C4-2B (cell line): ENCODE results near the gene KRT4.

Experiments used
- H3K27ac ChIP-seq: fragments of 450-650 bp; 2 replicates; pipeline ENCODE4 v1.5.1; 2017
- ZFX ChIP-seq: fragments of 450-650 bp; IDR thresholded peaks from 2 replicates; pipeline ENCODE4 v1.6.1; 2017
- TF ChIP-seq, protein P1 (sequence below): fragments of 450-650 bp; conservative IDR thresholded peaks from 2 replicates; pipeline ENCODE4 v1.5.1; 2017; ENCODE audit warnings: mild to moderate bottlenecking

KRT4 gene

GRCh38 chr12:52772188-52772587 is 41.7 kb downstream of the KRT4 start:
- TF ChIP-seq ZFX, result no peak
- TF ChIP-seq, protein P1, sequence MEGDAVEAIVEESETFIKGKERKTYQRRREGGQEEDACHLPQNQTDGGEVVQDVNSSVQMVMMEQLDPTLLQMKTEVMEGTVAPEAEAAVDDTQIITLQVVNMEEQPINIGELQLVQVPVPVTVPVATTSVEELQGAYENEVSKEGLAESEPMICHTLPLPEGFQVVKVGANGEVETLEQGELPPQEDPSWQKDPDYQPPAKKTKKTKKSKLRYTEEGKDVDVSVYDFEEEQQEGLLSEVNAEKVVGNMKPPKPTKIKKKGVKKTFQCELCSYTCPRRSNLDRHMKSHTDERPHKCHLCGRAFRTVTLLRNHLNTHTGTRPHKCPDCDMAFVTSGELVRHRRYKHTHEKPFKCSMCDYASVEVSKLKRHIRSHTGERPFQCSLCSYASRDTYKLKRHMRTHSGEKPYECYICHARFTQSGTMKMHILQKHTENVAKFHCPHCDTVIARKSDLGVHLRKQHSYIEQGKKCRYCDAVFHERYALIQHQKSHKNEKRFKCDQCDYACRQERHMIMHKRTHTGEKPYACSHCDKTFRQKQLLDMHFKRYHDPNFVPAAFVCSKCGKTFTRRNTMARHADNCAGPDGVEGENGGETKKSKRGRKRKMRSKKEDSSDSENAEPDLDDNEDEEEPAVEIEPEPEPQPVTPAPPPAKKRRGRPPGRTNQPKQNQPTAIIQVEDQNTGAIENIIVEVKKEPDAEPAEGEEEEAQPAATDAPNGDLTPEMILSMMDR, result no peak
- H3K27ac ChIP-seq, result no peak overlapping the region

DNA sequence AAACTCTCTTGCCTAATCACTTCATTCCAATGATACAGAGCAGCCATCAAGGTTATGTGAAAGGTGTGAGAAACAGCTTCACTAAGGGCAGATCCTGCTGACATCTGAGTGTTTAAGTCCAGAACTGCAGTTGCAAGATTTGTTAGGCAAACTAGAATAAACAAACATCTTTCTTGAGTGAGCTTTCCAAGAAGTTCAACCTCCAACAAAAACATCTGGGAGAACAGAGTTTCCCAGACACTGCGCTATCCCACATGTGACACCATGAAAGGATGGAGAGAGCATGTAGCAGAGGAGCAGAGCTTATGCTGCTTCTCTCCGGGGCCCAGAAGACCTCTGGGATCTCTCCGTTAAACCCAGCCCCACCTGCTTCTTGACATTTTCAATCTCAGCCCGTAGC is 42.4 kb downstream of the KRT4 start:
- no peak for TF ChIP-seq ZFX
- TF ChIP-seq, protein P1, result no peak
- no peak overlapping the region for H3K27ac ChIP-seq

DNA sequence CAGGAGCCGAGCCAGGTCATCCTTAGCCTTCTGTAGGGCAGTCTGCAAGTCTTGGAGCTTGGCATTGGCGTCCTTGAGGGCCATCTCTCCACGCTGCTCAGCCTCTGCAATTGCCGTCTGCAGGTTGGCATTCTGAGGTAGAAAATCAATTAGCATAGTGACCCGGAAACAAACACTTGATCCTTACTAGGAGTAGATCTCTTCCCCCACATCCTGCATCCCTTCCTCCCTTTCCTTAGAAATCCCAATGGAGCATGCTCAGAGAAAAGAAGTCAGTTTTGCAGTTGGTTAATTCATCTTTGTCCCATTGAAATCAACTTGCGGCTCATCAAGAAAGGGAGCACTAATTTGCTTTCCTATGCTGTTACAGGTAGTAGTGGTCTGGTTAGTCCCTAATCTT is 42.8 kb downstream of the KRT4 start:
- no peak for TF ChIP-seq ZFX
- TF ChIP-seq, protein P1, result no peak
- H3K27ac ChIP-seq, result no peak overlapping the region

GRCh38 chr12:52769946-52770345 is 44.0 kb downstream of the KRT4 start:
- H3K27ac ChIP-seq, result no peak overlapping the region
- no peak for TF ChIP-seq ZFX
- TF ChIP-seq, protein P1, result no peak

GRCh38 chr12:52769354-52769753 is 44.6 kb downstream of the KRT4 start:
- TF ChIP-seq ZFX, result no peak
- TF ChIP-seq, protein P1, result no peak
- no peak overlapping the region for H3K27ac ChIP-seq

DNA sequence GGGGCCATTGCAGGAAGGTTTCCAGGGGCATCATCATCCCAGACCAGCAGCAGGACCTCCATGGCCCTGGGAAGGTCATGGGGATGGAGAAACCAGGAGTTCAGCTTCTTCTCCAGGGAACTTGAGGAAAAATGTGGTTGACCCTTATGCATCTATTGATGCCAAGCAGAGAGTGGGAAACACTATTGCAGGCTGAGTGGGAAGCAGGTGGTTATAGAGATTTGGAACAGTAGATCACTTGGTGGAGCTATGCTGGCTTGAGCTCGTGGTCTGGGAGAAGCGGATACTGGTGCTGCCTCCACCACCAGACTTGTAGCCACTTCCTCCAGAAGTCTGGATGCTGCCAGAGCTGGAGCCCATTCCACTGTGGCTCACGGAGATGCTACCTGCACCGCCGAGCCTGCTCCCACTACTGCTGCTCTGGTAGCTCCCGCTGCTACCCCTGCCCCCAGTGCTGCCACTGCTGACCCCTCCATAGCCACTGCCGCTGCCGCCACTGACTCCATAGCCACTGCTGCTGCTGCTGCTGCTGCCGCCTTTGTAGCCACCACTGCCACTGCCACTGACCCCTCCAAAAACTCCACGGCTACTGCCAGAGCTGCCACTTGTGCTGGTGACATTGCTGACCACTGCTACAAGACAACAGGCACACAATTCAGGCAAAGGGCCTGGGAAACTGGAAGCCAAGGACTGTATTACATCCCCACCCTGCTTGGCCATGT is 45.3 kb downstream of the KRT4 start:
- TF ChIP-seq, protein P1, result no peak
- no peak for TF ChIP-seq ZFX
- H3K27ac ChIP-seq, result no peak overlapping the region

GRCh38 chr12:52767427-52767826 is 46.5 kb downstream of the KRT4 start:
- no peak for TF ChIP-seq ZFX
- TF ChIP-seq, protein P1, result no peak

More at GRCh38 chr12:52767427-52767826, 46.5 kb downstream of the KRT4 start:
- H3K27ac ChIP-seq, result no peak overlapping the region
